Measurements from ENCODE around the gene MDGA2.
"Not testable (repeated sequence)": the region's sequence is repeated elsewhere in the genome, so short reads cannot be mapped to it uniquely, and the experiment has no call there.

Gene MDGA2

DNA sequence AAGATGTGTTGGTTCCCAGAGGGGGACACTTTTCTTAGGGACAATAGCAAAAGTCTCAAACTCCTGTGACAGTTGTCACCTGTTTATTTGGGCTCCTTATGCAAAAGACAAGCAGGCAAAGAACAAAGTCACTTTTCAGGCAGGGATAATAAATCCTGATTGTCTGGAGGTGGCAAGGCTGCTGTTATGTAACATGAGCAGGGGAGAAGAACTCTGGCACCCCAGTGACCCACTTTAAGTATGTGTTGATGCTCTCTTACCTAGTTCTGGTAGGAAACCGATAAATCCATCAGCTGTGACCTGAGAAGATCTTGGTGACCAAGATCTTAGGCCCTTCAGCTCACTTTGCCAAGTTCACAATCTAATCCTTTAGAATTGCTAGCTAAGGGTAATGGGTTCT, 17.4 kb downstream of the MDGA2 start:
- Mint-ChIP-seq H3K27me3 (no peaks in the 10 kb centered on the region), H3K4me3 (no peak overlapping the region), H3K9me3 (no peaks in the 10 kb centered on the region), H3K4me1 (no peaks in the 10 kb centered on the region), H3K27ac (no peak overlapping the region), H3K36me3 (no peaks in the 10 kb centered on the region)
- ATAC-seq, result no peak

DNA sequence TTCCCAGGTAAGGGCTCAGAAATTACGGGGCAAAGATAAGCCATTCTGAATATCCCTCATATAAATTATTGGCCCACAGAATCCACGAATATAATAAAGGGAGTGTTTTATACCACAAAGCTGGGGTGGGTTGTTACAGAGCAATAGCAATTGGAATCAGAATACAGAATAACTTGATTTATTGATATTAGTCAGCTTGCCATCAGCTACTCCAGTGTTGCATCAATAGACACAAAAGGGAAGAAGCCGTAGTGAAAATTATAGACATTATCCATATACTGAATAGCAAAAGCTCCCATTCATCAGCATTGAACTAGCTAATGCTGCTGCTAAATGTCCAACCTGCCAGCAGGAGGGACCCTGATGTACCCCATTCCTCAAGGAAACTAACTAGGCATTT, 18.3 kb downstream of the MDGA2 start:
- no peaks in the 10 kb centered on the region for H3K27me3 Mint-ChIP-seq
- no peaks in the 10 kb centered on the region for H3K4me1 Mint-ChIP-seq
- H3K27ac Mint-ChIP-seq, result no peak overlapping the region
- no peak overlapping the region for H3K4me3 Mint-ChIP-seq
- no peaks in the 10 kb centered on the region for H3K9me3 Mint-ChIP-seq
- H3K36me3 Mint-ChIP-seq, result no peaks in the 10 kb centered on the region
- no peak for ATAC-seq

DNA sequence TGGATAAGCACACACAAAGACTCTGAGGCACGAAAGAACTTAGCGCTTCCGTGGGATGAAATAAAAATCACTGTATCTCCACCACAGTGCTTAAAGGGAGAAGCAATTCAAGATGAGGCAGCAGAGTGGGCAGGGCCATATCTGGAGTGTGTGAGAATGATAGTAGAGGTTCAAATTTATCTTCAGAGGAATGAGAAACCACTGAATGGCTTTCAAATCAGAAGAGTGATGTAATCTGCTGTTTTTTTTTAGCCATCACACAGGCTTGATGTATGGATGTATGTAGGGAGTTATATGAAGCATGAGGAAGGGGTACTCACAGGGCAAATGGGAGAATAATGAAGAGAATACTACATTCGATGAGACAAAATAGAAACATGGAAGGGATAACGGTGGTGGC, 24.1 kb downstream of the MDGA2 start:
- Mint-ChIP-seq H3K36me3 (no peaks in the 10 kb centered on the region), H3K4me1 (no peaks in the 10 kb centered on the region), H3K27ac (no peak overlapping the region), H3K4me3 (no peak overlapping the region), H3K27me3 (no peaks in the 10 kb centered on the region), H3K9me3 (peaks cover 3% of the 10 kb centered on the region)
- ATAC-seq, result no peak

DNA sequence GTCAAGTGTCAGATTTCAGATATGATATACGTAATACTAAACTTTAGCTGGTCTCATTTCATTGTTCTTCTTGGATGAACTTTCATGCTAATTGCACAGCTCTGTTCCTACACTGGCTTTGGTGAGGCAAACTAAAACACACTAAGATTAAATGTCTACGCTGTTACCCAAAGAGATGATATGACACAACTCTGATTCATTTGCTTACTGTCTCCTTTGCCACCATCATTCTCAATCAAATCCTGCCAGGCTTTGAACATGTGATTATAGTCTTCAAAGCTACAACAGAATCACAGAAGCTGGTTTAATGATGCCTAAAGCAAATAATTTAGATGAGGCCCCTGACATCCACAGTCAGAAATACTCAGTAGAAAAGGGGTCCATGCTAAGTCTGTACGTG, 37.7 kb downstream of the MDGA2 start:
- H3K36me3 Mint-ChIP-seq, result no peaks in the 10 kb centered on the region
- H3K4me1 Mint-ChIP-seq, result no peaks in the 10 kb centered on the region
- H3K4me3 Mint-ChIP-seq, result no peak overlapping the region
- no peak overlapping the region for H3K27ac Mint-ChIP-seq
- H3K9me3 Mint-ChIP-seq, result peaks cover 5% of the 10 kb centered on the region
- ATAC-seq, result no peak
- no peaks in the 10 kb centered on the region for H3K27me3 Mint-ChIP-seq

DNA sequence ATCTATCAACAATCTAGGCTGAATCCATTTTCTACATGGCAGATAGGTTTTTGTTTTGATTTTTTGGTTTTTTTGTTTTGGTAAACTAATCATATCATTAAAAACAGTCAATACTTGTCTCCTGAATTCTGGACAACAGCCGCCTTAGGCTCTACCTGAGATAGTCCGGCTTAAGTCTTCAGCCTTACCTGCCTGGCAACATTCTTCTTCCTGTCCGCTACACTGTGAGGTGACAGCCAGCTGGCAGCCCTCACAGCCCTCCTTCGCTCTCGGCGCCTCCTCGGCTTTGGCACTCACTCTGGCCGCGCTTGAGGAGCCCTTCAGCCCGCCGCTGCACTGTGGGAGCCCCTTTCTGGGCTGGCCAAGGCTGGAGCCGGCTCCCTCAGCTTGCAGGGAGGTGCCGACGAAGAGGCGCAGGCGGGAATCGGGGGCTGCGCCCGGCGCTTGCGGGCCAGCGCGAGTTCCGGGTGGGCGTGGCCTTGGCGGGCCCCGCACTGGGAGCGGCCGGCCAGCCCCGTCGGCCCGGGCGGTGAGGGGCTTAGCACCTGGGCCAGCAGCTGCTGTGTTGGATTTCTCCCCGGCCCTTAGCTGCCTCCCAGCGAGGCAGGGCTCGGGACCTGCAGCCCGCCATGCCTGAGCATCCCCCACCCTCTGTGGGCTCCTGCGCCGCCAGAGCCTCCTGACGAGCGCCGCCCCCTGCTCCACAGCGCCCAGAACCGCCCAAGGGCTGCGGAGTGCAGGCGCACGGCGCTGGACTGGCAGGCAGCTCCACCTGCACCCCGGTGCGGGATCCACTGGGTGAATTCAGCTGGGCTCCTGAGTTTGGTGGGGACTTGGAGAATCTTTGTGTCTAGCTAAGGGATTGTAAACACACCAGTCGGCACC, 49.0 kb downstream of the MDGA2 start:
- H3K4me1 Mint-ChIP-seq, result no peaks in the 10 kb centered on the region
- H3K27ac Mint-ChIP-seq, result no peak overlapping the region

DNA sequence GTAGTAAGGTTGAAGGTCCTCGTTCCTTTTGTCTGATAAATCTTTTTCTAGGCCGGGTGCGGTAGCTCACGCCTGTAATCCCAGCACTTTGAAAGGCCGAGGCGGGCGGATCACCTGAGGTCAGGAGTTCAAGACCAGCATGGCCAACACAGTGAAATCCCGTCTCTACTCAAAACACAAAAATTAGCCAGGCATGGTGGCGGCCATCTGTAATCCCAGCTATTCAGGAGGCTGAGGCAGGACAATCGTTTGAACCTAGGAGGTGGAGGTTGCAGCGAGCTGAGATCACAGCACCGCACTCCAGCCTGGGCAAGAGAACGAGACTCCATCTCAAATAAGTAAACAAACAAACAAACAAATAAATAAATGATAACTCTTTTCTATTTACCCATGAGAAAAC, 51.3 kb downstream of the MDGA2 start:
- H3K9me3 Mint-ChIP-seq, result peaks cover 14% of the 10 kb centered on the region
- not testable (repeated sequence) for H3K36me3 Mint-ChIP-seq, H3K27me3 Mint-ChIP-seq, H3K27ac Mint-ChIP-seq, H3K4me3 Mint-ChIP-seq, ATAC-seq, H3K4me1 Mint-ChIP-seq

More for the DNA sequence above, 49.0 kb downstream of the MDGA2 start:
- Mint-ChIP-seq H3K27me3 (no peaks in the 10 kb centered on the region), H3K9me3 (peaks cover 14% of the 10 kb centered on the region), H3K36me3 (no peaks in the 10 kb centered on the region), H3K4me3 (no peak overlapping the region)
- ATAC-seq, result no peak

DNA sequence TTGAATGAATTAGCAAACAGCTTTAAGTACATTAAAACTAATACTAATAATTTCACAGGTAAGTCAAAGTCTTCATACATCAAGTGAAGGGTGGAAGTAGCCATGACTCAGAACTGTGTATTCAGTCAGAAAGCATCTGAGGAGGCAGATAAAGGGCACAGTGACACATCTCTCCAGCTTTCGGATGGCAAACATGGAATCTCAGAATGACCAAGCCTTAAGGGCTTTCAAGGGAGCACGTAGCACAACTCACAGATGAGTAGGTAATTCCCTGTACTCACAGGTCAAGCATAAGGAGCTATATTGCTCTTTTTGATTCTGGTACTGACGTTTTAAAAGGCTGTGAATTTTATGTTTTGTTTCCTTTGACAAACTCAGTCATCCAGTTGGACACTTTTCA, 56.0 kb downstream of the MDGA2 start:
- H3K9me3 Mint-ChIP-seq, result peaks cover 8% of the 10 kb centered on the region
- H3K4me3 Mint-ChIP-seq, result no peak overlapping the region
- H3K27me3 Mint-ChIP-seq, result no peaks in the 10 kb centered on the region
- H3K27ac Mint-ChIP-seq, result no peak overlapping the region
- no peak for ATAC-seq
- H3K4me1 Mint-ChIP-seq, result no peaks in the 10 kb centered on the region
- no peaks in the 10 kb centered on the region for H3K36me3 Mint-ChIP-seq

DNA sequence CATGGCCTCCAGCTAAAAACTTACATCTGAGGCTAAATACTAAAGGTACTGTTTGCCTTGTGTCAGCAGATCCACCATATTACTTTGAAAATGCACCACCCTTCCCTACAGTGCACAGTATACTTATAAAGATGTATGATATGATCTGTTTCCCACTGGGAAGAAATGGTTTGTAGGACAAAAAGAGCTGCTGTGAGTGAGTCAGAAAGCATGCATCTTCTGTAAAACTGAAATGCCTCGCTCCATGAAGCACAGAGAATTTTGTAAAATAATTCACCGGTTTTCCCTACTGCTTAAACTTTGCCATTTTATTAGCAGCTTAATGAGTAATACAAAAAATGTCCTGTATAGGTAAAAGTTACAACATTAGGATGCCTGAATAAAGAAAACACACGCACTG, 68.8 kb downstream of the MDGA2 start:
- Mint-ChIP-seq H3K9me3 (peaks cover 9% of the 10 kb centered on the region), H3K4me3 (no peak overlapping the region), H3K27me3 (no peaks in the 10 kb centered on the region), H3K27ac (no peak overlapping the region), H3K36me3 (no peaks in the 10 kb centered on the region), H3K4me1 (no peaks in the 10 kb centered on the region)
- no peak for ATAC-seq

- Mint-ChIP-seq H3K36me3 (no peaks in the 10 kb centered on the region), H3K4me3 (no peak overlapping the region), H3K4me1 (no peaks in the 10 kb centered on the region), H3K27ac (no peak overlapping the region), H3K9me3 (peaks cover 5% of the 10 kb centered on the region), H3K27me3 (no peaks in the 10 kb centered on the region)
- ATAC-seq, result no peak
These were observed 78.5 kb downstream of the MDGA2 start for GRCh38 chr14:47596860-47597259.

DNA sequence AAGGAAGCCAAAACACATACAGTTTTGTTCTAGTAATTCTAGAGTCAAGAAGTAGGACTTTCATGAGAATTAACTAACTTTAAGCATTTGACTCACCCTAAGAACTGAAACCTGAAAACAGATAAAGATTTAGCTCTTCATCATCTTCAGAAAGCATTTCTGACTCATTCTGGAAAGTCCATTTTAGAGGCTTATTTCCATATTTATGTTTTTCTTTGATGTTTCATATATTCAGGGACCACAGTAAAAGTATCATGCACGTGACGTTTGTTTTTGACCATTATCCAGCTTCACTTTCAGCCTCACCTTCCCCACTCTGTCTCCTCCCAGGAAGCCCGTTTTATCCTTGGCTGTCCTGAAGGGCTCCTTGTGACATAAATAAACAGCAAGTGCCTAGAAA, 79.2 kb downstream of the MDGA2 start:
- no peaks in the 10 kb centered on the region for H3K27me3 Mint-ChIP-seq
- H3K36me3 Mint-ChIP-seq, result no peaks in the 10 kb centered on the region
- ATAC-seq, result no peak
- no peaks in the 10 kb centered on the region for H3K4me1 Mint-ChIP-seq
- H3K9me3 Mint-ChIP-seq, result peaks cover 9% of the 10 kb centered on the region
- H3K4me3 Mint-ChIP-seq, result no peak overlapping the region
- H3K27ac Mint-ChIP-seq, result no peak overlapping the region

- no peak for ATAC-seq
- Mint-ChIP-seq H3K9me3 (peaks cover 10% of the 10 kb centered on the region), H3K27ac (no peak overlapping the region), H3K27me3 (no peaks in the 10 kb centered on the region), H3K4me1 (no peaks in the 10 kb centered on the region), H3K36me3 (no peaks in the 10 kb centered on the region), H3K4me3 (no peak overlapping the region)
These were observed 79.9 kb downstream of the MDGA2 start for GRCh38 chr14:47595552-47595951.

DNA sequence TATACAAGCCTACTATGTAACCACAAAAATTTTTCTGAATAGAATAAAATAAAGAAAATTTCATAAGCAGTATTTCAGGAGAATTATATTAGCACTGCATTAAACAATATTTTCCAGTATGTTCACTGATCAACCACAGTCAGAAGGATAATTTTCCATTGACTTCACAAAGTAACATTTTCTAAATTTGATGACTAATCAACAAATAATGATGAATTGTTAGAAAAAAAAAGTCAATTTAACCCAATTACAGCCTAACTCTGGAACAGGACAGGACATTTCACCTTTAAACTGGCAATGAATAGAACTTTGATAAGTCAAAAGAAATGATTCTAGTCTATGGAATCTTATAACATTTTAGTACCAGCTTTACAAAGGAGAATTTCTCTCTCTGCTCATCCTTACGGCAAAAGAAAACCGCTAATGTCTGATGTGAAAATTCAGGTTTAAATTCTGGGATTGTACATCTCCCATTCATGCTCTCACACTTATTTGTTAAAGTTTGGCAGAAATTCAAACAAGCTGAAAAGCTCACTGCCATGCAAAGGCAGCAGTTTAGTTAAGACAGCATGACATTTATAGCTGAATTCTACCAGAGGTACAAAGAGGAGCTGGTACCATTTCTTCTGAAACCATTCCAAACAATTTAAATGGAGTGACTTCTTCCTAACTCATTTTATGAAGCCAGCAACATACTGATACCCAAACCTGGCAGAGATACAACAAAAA, 84.5 kb downstream of the MDGA2 start:
- H3K9me3 Mint-ChIP-seq, result peaks cover 10% of the 10 kb centered on the region
- no peak for ATAC-seq
- no peaks in the 10 kb centered on the region for H3K27me3 Mint-ChIP-seq
- no peaks in the 10 kb centered on the region for H3K4me1 Mint-ChIP-seq
- no peak overlapping the region for H3K27ac Mint-ChIP-seq
- no peak overlapping the region for H3K4me3 Mint-ChIP-seq
- no peaks in the 10 kb centered on the region for H3K36me3 Mint-ChIP-seq

DNA sequence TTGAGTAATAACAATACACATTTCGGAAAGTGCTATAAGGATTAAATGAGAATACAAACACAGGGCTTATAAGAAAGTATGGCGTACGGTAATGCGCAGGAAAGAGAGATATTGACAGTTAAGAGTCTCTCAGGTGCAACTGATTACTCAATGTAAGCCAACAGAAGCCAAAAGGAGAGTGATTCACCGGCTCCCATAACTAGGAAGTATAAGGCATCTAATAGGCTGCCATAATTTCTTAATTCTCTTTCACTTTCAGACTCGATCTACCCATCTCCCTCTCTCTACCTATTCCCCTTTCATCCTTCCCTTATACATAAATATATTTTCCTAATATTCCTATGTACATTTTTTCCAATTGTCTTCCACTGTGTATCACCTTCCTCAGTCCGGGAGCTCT, 90.0 kb downstream of the MDGA2 start:
- no peak overlapping the region for H3K27ac Mint-ChIP-seq
- H3K36me3 Mint-ChIP-seq, result no peaks in the 10 kb centered on the region
- H3K9me3 Mint-ChIP-seq, result no peaks in the 10 kb centered on the region
- H3K27me3 Mint-ChIP-seq, result no peaks in the 10 kb centered on the region
- no peak overlapping the region for H3K4me3 Mint-ChIP-seq
- no peaks in the 10 kb centered on the region for H3K4me1 Mint-ChIP-seq
- ATAC-seq, result no peak

DNA sequence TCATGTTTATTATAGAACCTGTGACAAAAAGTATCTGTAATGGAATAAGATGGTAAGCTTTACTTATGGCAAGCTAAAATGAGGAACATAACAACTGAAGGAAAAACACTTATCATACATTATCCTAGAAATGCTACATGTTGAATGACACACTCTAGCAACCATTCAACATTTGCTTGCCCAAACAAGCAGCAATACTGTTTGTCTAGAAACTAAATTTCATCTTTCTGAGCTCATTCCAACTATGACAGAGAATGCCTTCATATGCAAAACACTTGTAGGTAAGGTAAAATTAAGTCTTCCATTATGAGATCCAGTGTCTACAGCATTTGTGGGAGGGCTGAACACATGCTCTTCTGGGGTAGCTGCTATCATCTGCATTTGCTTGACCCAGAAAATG, 108.1 kb downstream of the MDGA2 start:
- H3K27ac Mint-ChIP-seq, result no peak overlapping the region

GRCh38 chr14:47557894-47558293, 117.5 kb downstream of the MDGA2 start:
- H3K27me3 Mint-ChIP-seq, result no peaks in the 10 kb centered on the region
- H3K9me3 Mint-ChIP-seq, result no peaks in the 10 kb centered on the region
- no peak for ATAC-seq
- H3K36me3 Mint-ChIP-seq, result no peaks in the 10 kb centered on the region
- H3K27ac Mint-ChIP-seq, result no peak overlapping the region
- H3K4me3 Mint-ChIP-seq, result no peak overlapping the region
- no peaks in the 10 kb centered on the region for H3K4me1 Mint-ChIP-seq

More for the DNA sequence above, 108.1 kb downstream of the MDGA2 start:
- H3K9me3 Mint-ChIP-seq, result peaks cover 6% of the 10 kb centered on the region
- H3K36me3 Mint-ChIP-seq, result no peaks in the 10 kb centered on the region
- no peaks in the 10 kb centered on the region for H3K4me1 Mint-ChIP-seq
- no peak for ATAC-seq
- H3K27me3 Mint-ChIP-seq, result no peaks in the 10 kb centered on the region
- H3K4me3 Mint-ChIP-seq, result no peak overlapping the region

DNA sequence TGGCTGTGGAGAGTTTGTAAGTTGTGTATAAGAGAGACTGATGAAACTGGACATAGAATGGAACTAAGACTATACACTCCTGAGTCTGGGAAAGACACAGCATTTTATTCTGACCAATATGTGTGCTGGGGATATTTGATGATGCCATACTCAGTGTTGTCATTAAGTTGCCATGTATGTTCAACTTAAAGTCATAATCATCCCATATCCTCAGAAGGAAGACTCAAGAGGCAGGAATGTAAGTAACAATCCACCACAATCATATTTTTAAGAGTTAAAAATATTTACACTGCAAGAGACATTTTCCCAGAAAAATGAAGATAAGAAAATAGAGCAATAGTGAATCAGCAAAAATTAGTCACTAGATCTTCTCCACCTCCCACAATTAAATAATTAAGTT, 120.1 kb downstream of the MDGA2 start:
- no peaks in the 10 kb centered on the region for H3K9me3 Mint-ChIP-seq
- H3K27ac Mint-ChIP-seq, result no peak overlapping the region
- H3K27me3 Mint-ChIP-seq, result no peaks in the 10 kb centered on the region
- ATAC-seq, result no peak
- H3K4me1 Mint-ChIP-seq, result no peaks in the 10 kb centered on the region
- H3K4me3 Mint-ChIP-seq, result no peak overlapping the region
- no peaks in the 10 kb centered on the region for H3K36me3 Mint-ChIP-seq
